AG10803 (cell line): ENCODE measurements around the gene APBA2.

Experiments
- DNase-seq: peaks from one replicate; pipeline ENCODE4 v3.0.0; 2010; ENCODE audit warnings: low read depth
- H3K4me3 ChIP-seq: 2 replicates; pipeline ENCODE4 v1.5.1; 2011; ENCODE audit warnings: mild to moderate bottlenecking, low read length, control low read depth
- CTCF ChIP-seq: conservative IDR thresholded peaks from 2 replicates; pipeline ENCODE4 v1.5.1; 2011; ENCODE audit warnings: mild to moderate bottlenecking, low read length, control low read depth, inconsistent platforms

The APBA2 gene

GRCh38 chr15:28890711-28891495, 5.1 kb downstream of the APBA2 start:
- TF ChIP-seq CTCF = no peak
- no peak overlapping the region for H3K4me3 ChIP-seq
- peak; percentile 17 for DNase-seq

GRCh38 chr15:28891588-28891987, 5.8 kb downstream of the APBA2 start:
- no peak for DNase-seq
- TF ChIP-seq CTCF = no peak
- no peak overlapping the region for H3K4me3 ChIP-seq

DNA sequence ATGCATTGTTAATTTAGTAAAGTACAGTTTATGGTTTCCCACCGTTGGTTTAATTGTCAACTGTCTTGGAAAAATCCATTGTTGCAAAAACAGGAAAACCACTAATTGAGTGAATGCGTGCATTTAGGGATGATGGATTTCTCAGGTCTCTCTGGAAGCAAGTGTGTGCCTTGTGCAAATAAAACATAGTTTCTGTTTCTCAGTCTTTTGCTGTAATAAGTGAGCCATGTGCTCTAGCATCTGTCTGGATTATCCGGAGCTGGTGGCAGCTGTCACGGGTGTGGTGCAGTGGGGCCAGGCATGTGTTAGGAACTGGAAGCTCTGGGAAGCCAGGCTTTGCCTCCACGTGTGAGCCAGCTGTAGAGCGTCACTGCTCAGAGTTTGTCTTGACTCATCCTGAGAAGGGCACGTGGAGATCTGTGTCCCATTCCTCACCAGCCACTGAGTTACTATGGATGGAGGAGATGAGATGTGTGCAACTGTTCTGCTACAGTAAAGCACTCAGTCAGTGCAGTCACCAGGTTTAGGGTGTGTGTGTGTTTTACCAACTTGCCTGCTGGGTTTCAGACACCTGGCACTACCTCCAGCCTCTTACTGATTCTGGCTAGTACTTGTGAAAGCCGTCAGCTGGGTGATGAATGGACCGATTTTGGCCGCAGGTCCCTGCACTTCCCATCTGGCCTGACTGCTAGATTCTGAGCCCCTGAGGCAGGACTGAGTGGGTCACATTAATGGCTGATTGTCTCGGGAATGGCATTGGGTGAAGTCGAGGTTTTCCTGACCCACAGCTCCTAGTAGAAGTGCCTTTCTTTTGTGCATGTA, 7.2 kb downstream of the APBA2 start:
- H3K4me3 ChIP-seq = no peak overlapping the region
- no peak for TF ChIP-seq CTCF
- DNase-seq = peak; percentile 54

- DNase-seq = no peak
- no peak overlapping the region for H3K4me3 ChIP-seq
- TF ChIP-seq CTCF = no peak
These were observed 8.9 kb downstream of the APBA2 start for GRCh38 chr15:28894631-28895030.

- DNase-seq = no peak
These were observed 9.4 kb downstream of the APBA2 start for GRCh38 chr15:28895146-28895545.

DNA sequence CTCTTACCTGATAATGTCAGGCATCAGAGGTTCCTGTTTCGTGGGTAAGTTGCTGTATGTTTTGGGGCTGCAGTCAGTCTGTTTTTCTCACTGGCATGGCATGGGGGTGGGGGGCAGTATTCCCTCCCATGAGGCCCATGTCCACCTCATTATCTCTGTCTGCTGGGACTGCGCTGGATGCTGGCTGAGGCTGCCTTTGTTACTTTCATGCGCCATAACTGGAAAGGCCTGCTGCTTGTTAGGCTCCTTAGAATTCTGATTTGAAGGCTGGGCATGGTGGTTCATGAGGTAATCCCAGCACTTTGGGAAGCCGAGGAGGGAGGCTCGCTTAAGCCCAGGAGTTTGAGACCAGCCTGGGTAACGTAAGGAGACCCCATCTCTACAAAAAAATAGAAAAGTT, 9.8 kb downstream of the APBA2 start:
- no peak overlapping the region for H3K4me3 ChIP-seq
- TF ChIP-seq CTCF = no peak
- DNase-seq = no peak

More at GRCh38 chr15:28895146-28895545, 9.4 kb downstream of the APBA2 start:
- H3K4me3 ChIP-seq = no peak overlapping the region
- TF ChIP-seq CTCF = no peak
